B cell (primary cell): ENCODE data around the gene CTSD. TPM values are rescaled to one million over a fixed set of nuclear protein-coding genes. Genes with fewer than 3 reads are reported as not detected.

ENCODE experiments used
- ATAC-seq: fragments of 200-7000 bp; cut with Tn5 transposase; one replicate; pipeline ENCODE4 v1.10.0; 2021; ENCODE audit warnings: low read depth, mild to moderate bottlenecking, moderate number of reproducible peaks, moderate library complexity
- CTCF ChIA-PET: fragments of 350-600 bp; sonication (Branson Sonifier 250); formaldehyde crosslinking; loops from one replicate; lab custom pipeline; 2021; ENCODE audit warnings: antibody characterized with exemption, inconsistent platforms; lab: Charles Lee
- POLR2A ChIA-PET: fragments of 350-600 bp; sonication (Branson Sonifier 250); formaldehyde crosslinking; loops from one replicate; lab custom pipeline; 2021; ENCODE audit warnings: antibody characterized with exemption; lab: Charles Lee
- DNase-seq: peaks from one replicate; pipeline ENCODE4 v3.0.0; 2013
- H2AFZ ChIP-seq: 2 replicates; pipeline ENCODE4 v1.6.1; 2012; ENCODE audit warnings: mild to moderate bottlenecking, low read depth, low read length; ENCODE audit not compliant: insufficient read depth, poor library complexity, severe bottlenecking
- H3K27ac ChIP-seq, 2 donors: 1 replicate in 1 of 2; 2 replicates in 1 of 2; pipeline ENCODE4 v1.5.1; 2012 to 2013; ENCODE audit warnings: low read length in 2 of 2, mild to moderate bottlenecking in 2 of 2, moderate library complexity in 1 of 2
- H3K27me3 ChIP-seq, 4 experiments: fragments of 200-600 bp in 1 of 4; sonication (generic) in 1 of 4; replicated peaks in 1 of 4; 1 replicate in 2 of 4; 2 replicates in 2 of 4; pipeline versions ENCODE4 v1.6.1 to v1.7.0; 2013 to 2016; ENCODE audit warnings: low read length in 3 of 4, mild to moderate bottlenecking in 2 of 4, mixed read lengths in 1 of 4, moderate library complexity in 1 of 4; ENCODE audit not compliant: insufficient read depth in 4 of 4, control insufficient read depth in 3 of 4; ENCODE audit errors: control extremely low read depth in 1 of 4
- H3K36me3 ChIP-seq, 2 experiments: replicated peaks in 1 of 2; 1 replicate in 1 of 2; 2 replicates in 1 of 2; pipeline versions ENCODE4 v1.6.1 to v1.7.1; 2013; ENCODE audit warnings: low read length in 1 of 2; ENCODE audit not compliant: insufficient read depth in 2 of 2, control insufficient read depth in 1 of 2; ENCODE audit errors: control extremely low read depth in 1 of 2, extremely low read depth in 1 of 2
- H3K4me1 ChIP-seq, 2 donors: fragments of 200-600 bp in 1 of 2; sonication (generic) in 1 of 2; 1 replicate in 1 of 2; 2 replicates in 1 of 2; pipeline versions ENCODE4 v1.5.1 to v1.6.1; 2013 to 2017; ENCODE audit warnings: low read length in 2 of 2; ENCODE audit not compliant: control insufficient read depth in 2 of 2, insufficient read depth in 2 of 2
- H3K4me2 ChIP-seq: replicated peaks from 2 replicates; pipeline ENCODE3; 2012; ENCODE audit warnings: mild to moderate bottlenecking, low read depth, low read length; ENCODE audit not compliant: poor library complexity, severe bottlenecking
- H3K4me3 ChIP-seq, 5 experiments: fragments of 200-600 bp in 1 of 5; sonication (generic) in 1 of 5; 1 replicate in 3 of 5; 2 replicates in 2 of 5; pipeline versions ENCODE4 v1.5.1 to v1.7.0; 2011 to 2016; ENCODE audit warnings: low read length in 4 of 5, mild to moderate bottlenecking in 4 of 5, low read depth in 2 of 5, control low read depth in 1 of 5, moderate library complexity in 1 of 5; ENCODE audit not compliant: insufficient read depth in 1 of 5; ENCODE audit errors: control extremely low read depth in 1 of 5, extremely low read depth in 1 of 5
- H3K79me2 ChIP-seq: fragments of 200-600 bp; sonication (generic); one replicate; pipeline ENCODE4 v1.6.0; 2016; ENCODE audit warnings: low read length; ENCODE audit not compliant: control insufficient read depth, insufficient read depth
- H3K9ac ChIP-seq: fragments of 200-600 bp; sonication (generic); 2 replicates; pipeline ENCODE4 v1.6.1; 2017; ENCODE audit warnings: mild to moderate bottlenecking, low read length, moderate library complexity
- H3K9me3 ChIP-seq, 3 donors: one replicate each; pipeline versions ENCODE4 v1.6.1 to v1.7.1; 2013; ENCODE audit warnings: low read length in 2 of 3; ENCODE audit not compliant: control insufficient read depth in 2 of 3, insufficient read depth in 1 of 3; ENCODE audit errors: control extremely low read depth in 1 of 3
- H4K20me1 ChIP-seq: 2 replicates; pipeline ENCODE4 v1.6.0; 2012; ENCODE audit warnings: mild to moderate bottlenecking, low read length; ENCODE audit not compliant: insufficient read depth, control insufficient read depth, poor library complexity, severe bottlenecking
- H3K27ac Mint-ChIP-seq: one replicate; pipeline ENCODE4 v1.8.0; 2021; ENCODE audit warnings: mixed read lengths
- H3K27me3 Mint-ChIP-seq: one replicate; pipeline ENCODE4 v1.8.0; 2021; ENCODE audit warnings: mixed read lengths
- H3K4me1 Mint-ChIP-seq: one replicate; pipeline ENCODE4 v1.8.0; 2021; ENCODE audit warnings: mixed read lengths
- H3K4me3 Mint-ChIP-seq: one replicate; pipeline ENCODE4 v1.8.0; 2021; ENCODE audit warnings: mixed read lengths
- H3K9me3 Mint-ChIP-seq: one replicate; pipeline ENCODE4 v1.8.0; 2022; ENCODE audit warnings: mixed read lengths; ENCODE audit not compliant: insufficient read depth
- CTCF ChIP-seq: fragments of 200-600 bp; IDR thresholded peaks from one replicate; pipeline ENCODE4 v1.8.0; 2022; ENCODE audit warnings: antibody characterized with exemption, mild to moderate bottlenecking
- EZH2 ChIP-seq: IDR thresholded peaks from 2 replicates; pipeline ENCODE4 v1.6.1; 2012; ENCODE audit warnings: borderline replicate concordance, low read depth, mild to moderate bottlenecking, moderate library complexity, low read length; ENCODE audit not compliant: insufficient read depth, poor library complexity, severe bottlenecking
- WGBS: methylation state at CpG from one replicate; pipeline ENCODE4 v1.1.5; 2013; ENCODE audit warnings: missing lambda C conversion rate; ENCODE audit not compliant: insufficient coverage; 5-methylcytosine and 5-hydroxymethylcytosine counted together
- intact Hi-C: fragments of 100-400 bp; cut with micrococcal nuclease; formaldehyde crosslinking; loops from one replicate; pipeline ENCODE4 v1.10.0; 2022
- polyA plus RNA-seq: library from polyadenylated mRNA; depleted of rRNA; stranded (reverse); fragments of >200 nt; gene quantifications from 2 replicates; pipeline ENCODE4 v1.2.3, GENCODE V29; 2012
- total RNA-seq, 2 donors: library from RNA; stranded (reverse); fragments of 120-200 nt in 1 of 2; gene quantifications; 1 replicate in 1 of 2; 2 replicates in 1 of 2; pipeline versions ENCODE4 v1.2.3 to v1.2.4, GENCODE V29; 2013 to 2022

CTSD gene
- total and polyA plus RNA-seq, 2 donors (not counting 1 experiment from before 2014, with no cell fraction given): 42.2 to 83.5 TPM

- 95% methylated on average over 28 of the region's 28 CpGs for WGBS
- Mint-ChIP-seq H3K9me3 (no peaks in the 10 kb centered on the region), H3K4me1 (peaks cover 14% of the 10 kb centered on the region), H3K27me3 (peaks cover 16% of the 10 kb centered on the region), H3K4me3 (no peak overlapping the region), H3K27ac (no peak overlapping the region)
- intact Hi-C loops: loop anchor here (10.0 kb wide), 1 partner anchor 79 kb away; no protein-coding TSS in a partner anchor
- no peak for TF ChIP-seq EZH2
- no peak for TF ChIP-seq CTCF
- Histone ChIP-seq H3K4me2 (no peak overlapping the region), H3K79me2 (peaks cover 19% of the 10 kb centered on the region), H3K27me3 (peaks cover 0 to 4% (median 0%) of the 10 kb centered on the region in 4 experiments), H3K9me3 (no peaks in the 10 kb centered on the region), H2AFZ (no peak overlapping the region), H4K20me1 (peaks cover 18% of the 10 kb centered on the region), H3K36me3 (no peaks in the 10 kb centered on the region), H3K4me1 (peaks cover 13 to 24% of the 10 kb centered on the region in 2 donors), H3K9ac (no peak overlapping the region), H3K27ac (no peak overlapping the region), H3K4me3 (no peak overlapping the region)
- CTCF ChIA-PET: interaction anchor here (1.2 kb wide), 1 partner anchor 67 kb away, joined by 5 read pairs; no protein-coding TSS in a partner anchor
- POLR2A ChIA-PET: no interaction called here
- no peak for ATAC-seq
- DNase-seq: no peak
These were observed 2.4 kb upstream of the CTSD start for GRCh38 chr11:1765871-1766718.
